Large intestine (tissue), 3 donors: ENCODE data around the gene H1-8. TPM values are rescaled to one million over a fixed set of nuclear protein-coding genes. Genes with fewer than 3 reads are reported as not detected.

Experiments used
- DNase-seq, 2 donors: peaks; one replicate each; pipeline versions ENCODE4 v3.0.0 to v3.0.0-alpha.2; 2013
- H3K27ac ChIP-seq: one replicate; pipeline ENCODE4 v1.5.1; 2013; ENCODE audit warnings: low read length
- H3K27me3 ChIP-seq: 2 replicates; pipeline ENCODE4 v1.6.1; 2013; ENCODE audit warnings: low read length; ENCODE audit not compliant: control insufficient read depth, insufficient read depth
- H3K36me3 ChIP-seq: 2 replicates; pipeline ENCODE4 v1.6.1; 2013; ENCODE audit warnings: low read length; ENCODE audit not compliant: control insufficient read depth, insufficient read depth
- H3K4me1 ChIP-seq: one replicate; pipeline ENCODE4 v1.6.1; 2013; ENCODE audit warnings: low read length; ENCODE audit not compliant: control insufficient read depth, insufficient read depth
- H3K4me3 ChIP-seq: one replicate; pipeline ENCODE4 v1.5.1; 2013; ENCODE audit warnings: low read length
- H3K9me3 ChIP-seq: one replicate; pipeline ENCODE4 v1.6.1; 2013; ENCODE audit warnings: mild to moderate bottlenecking, low read depth, low read length, moderate library complexity; ENCODE audit not compliant: control insufficient read depth
- WGBS: methylation state at CpG from one replicate; pipeline ENCODE4 v1.1.5; 2013; ENCODE audit warnings: low lambda C conversion rate; ENCODE audit not compliant: insufficient coverage; 5-methylcytosine and 5-hydroxymethylcytosine counted together
- polyA plus RNA-seq: library from polyadenylated mRNA; unstranded; fragments of 120-200 nt; gene quantifications from one replicate; pipeline ENCODE4 v1.2.1, GENCODE V29; 2013

H1-8 gene
- polyA plus RNA-seq, 1 donor: not detected

GRCh38 chr3:129583289-129583688 lies 40.3 kb downstream of the H1-8 start:
- Histone ChIP-seq H3K27ac (no peak overlapping the region), H3K36me3 (peaks cover 7% of the 10 kb centered on the region), H3K4me1 (no peaks in the 10 kb centered on the region), H3K9me3 (no peaks in the 10 kb centered on the region), H3K4me3 (no peak overlapping the region), H3K27me3 (no peaks in the 10 kb centered on the region)
- WGBS: 90% methylated on average over 4 of the region's 9 CpGs
- no peak for DNase-seq

DNA sequence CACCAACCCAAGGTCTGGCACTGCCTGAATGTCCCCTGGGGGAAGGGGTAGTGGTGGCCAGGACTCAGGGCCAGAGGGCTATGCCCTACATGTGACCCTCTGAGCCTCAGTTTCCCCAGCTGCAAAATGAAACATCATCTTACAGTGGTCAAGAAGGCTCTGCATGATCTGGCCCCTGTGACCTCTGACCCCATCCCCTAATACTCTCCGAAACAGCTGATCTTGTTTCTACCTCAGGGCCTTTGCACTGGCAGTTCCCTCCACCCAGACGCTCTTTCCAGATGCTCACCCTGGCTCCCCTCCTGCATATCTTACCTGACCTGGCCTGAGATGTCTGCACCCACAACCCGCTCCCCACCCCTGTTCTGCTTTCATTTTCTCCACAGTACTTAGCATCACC lies 41.7 kb downstream of the H1-8 start:
- Histone ChIP-seq H3K36me3 (peaks cover 7% of the 10 kb centered on the region), H3K9me3 (no peaks in the 10 kb centered on the region), H3K27ac (no peak overlapping the region), H3K4me3 (no peak overlapping the region), H3K4me1 (no peaks in the 10 kb centered on the region), H3K27me3 (no peaks in the 10 kb centered on the region)
- 100% methylated on average over 1 of the region's 3 CpGs for WGBS
- DNase-seq: no peak

- Histone ChIP-seq H3K4me1 (no peaks in the 10 kb centered on the region), H3K9me3 (no peaks in the 10 kb centered on the region), H3K27me3 (no peaks in the 10 kb centered on the region), H3K4me3 (no peak overlapping the region), H3K27ac (no peak overlapping the region), H3K36me3 (peaks cover 7% of the 10 kb centered on the region)
- 80% methylated on average over 2 of the region's 27 CpGs for WGBS
- DNase-seq: no peak
Observed at GRCh38 chr3:129585949-129586657, 43.1 kb downstream of the H1-8 start.

DNA sequence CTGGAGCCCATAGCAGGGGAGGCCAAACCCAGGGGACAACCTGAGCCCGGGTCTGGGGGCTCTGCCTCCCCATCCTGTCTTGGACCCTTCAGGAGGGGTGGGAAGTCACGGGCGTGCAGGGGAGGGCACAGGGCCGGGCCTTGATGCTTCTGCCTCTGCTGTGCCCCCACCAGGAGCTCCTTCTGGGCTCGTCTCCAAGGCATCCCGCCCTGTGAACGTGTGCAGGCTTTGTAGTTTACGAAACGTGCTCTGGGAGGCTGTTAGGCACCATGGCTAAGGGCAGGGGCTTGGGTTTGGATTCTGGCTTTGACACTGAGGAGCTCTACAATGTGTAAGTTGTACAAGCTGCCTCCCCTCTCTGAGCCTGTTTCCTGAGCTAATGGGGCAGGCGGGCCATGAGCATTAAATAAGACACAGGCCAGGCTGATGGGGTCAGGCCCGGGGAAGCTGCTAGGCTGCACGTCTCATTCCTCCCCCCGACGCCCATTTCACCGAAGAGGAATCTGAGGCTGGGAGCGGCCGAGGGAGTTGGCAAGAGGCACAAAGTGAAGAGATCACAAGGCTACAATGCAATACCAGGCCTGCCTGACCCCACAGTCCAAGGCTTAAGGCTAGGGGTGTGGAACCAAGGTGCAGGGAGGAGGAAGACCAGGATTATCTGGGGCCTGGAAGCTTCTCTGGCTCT lies 43.9 kb downstream of the H1-8 start:
- peaks cover 7% of the 10 kb centered on the region for H3K36me3 ChIP-seq
- no peaks in the 10 kb centered on the region for H3K27me3 ChIP-seq
- H3K27ac ChIP-seq: no peak overlapping the region
- DNase-seq: no peak
- H3K4me1 ChIP-seq: no peaks in the 10 kb centered on the region
- H3K4me3 ChIP-seq: no peak overlapping the region
- no CpG with 5 or more reads among the region's 17 CpGs for WGBS
- H3K9me3 ChIP-seq: no peaks in the 10 kb centered on the region

GRCh38 chr3:129587566-129588210 lies 44.7 kb downstream of the H1-8 start:
- Histone ChIP-seq H3K36me3 (peaks cover 7% of the 10 kb centered on the region), H3K27me3 (no peaks in the 10 kb centered on the region), H3K4me3 (no peak overlapping the region), H3K4me1 (peaks cover 6% of the 10 kb centered on the region), H3K27ac (no peak overlapping the region), H3K9me3 (no peaks in the 10 kb centered on the region)
- DNase-seq: no peak
- WGBS: no CpG with 5 or more reads among the region's 10 CpGs

DNA sequence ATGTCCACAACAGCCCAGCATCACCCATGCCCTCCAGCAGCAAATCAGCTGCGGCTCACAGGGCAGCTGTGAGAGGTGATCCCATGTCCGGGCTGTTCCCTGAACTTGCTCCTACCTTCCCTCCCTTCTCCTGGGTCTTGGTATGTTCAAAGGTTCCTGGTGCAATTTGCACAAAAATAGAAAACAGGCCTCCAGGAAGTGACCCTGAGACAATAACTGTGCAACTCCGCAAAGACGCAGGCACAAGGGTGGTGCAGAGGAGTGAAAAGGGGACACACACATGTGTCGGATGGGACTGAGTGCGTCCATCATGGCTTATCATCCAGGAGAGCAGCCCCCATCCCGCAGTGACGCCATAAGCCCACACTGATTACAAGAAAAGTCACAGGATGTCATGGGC lies 47.2 kb downstream of the H1-8 start:
- H3K4me1 ChIP-seq: peaks cover 26% of the 10 kb centered on the region
- no peaks in the 10 kb centered on the region for H3K9me3 ChIP-seq
- WGBS: no CpG with 5 or more reads among the region's 8 CpGs
- no peak overlapping the region for H3K27ac ChIP-seq
- H3K36me3 ChIP-seq: peaks cover 4% of the 10 kb centered on the region
- no peak overlapping the region for H3K4me3 ChIP-seq
- DNase-seq: no peak
- no peaks in the 10 kb centered on the region for H3K27me3 ChIP-seq

DNA sequence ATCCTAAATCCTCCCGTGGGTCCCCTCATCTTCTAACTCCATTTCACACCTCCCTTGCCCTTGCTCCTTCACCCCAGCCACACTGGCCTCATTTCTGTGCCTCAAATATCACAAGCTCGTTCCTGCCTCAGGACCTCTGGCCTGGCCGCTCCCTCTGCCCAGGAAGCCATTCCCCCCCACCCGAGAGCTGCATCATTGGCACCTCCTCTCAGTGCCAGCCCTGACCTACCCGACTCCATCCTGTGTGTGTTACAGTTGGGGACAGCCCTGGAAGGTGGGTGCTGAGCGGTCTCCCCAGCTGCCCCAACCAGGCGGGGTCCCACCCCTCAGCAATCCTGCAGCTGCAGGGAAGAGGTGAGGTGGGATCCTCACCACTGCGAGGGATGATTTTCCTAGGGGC lies 49.0 kb downstream of the H1-8 start:
- H3K4me3 ChIP-seq: no peak overlapping the region
- 100% methylated on average over 1 of the region's 8 CpGs for WGBS
- H3K9me3 ChIP-seq: no peaks in the 10 kb centered on the region
- H3K36me3 ChIP-seq: no peaks in the 10 kb centered on the region
- no peaks in the 10 kb centered on the region for H3K27me3 ChIP-seq
- H3K27ac ChIP-seq: no peak overlapping the region
- DNase-seq: no peak
- peaks cover 43% of the 10 kb centered on the region for H3K4me1 ChIP-seq

- WGBS: 0% methylated on average over 1 of the region's 26 CpGs
- DNase-seq: peak; percentile 42 to 52
- peak overlapping the region; percentile 4 for H3K4me3 ChIP-seq
- H3K27ac ChIP-seq: peak overlapping the region; percentile 42
- no peaks in the 10 kb centered on the region for H3K27me3 ChIP-seq
- H3K9me3 ChIP-seq: no peaks in the 10 kb centered on the region
- no peaks in the 10 kb centered on the region for H3K36me3 ChIP-seq
- H3K4me1 ChIP-seq: peaks cover 49% of the 10 kb centered on the region
Observed at GRCh38 chr3:129592381-129593131, 49.6 kb downstream of the H1-8 start.

DNA sequence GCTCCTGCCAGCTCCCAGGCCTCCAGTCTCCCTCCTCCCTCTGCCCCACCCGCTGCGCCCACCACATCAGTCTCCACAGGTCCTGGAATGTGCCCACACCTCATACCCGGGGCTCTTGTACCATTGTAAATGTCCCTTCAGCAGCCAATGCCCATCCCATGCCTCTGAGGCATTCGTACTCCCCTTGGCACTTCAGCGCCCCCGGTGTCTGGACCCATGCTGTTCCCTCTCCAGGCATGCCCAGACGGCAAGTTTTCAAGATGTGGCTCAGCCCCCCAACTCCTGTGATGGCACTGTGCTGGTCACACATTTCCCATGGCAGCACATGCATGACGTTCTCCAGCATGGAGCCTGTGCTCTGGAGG lies 50.2 kb downstream of the H1-8 start:
- no peak for DNase-seq
- H3K9me3 ChIP-seq: no peaks in the 10 kb centered on the region
- peak overlapping the region; percentile 42 for H3K27ac ChIP-seq
- 80% methylated on average over 2 of the region's 8 CpGs for WGBS
- peaks cover 56% of the 10 kb centered on the region for H3K4me1 ChIP-seq
- no peaks in the 10 kb centered on the region for H3K27me3 ChIP-seq
- H3K4me3 ChIP-seq: no peak overlapping the region
- H3K36me3 ChIP-seq: no peaks in the 10 kb centered on the region

GRCh38 chr3:129593595-129594339 lies 50.8 kb downstream of the H1-8 start:
- H3K27ac ChIP-seq: peak overlapping the region; percentile 42
- no CpG with 5 or more reads among the region's 22 CpGs for WGBS
- no peaks in the 10 kb centered on the region for H3K9me3 ChIP-seq
- H3K4me1 ChIP-seq: peaks cover 58% of the 10 kb centered on the region
- no peaks in the 10 kb centered on the region for H3K36me3 ChIP-seq
- H3K27me3 ChIP-seq: no peaks in the 10 kb centered on the region
- no peak overlapping the region for H3K4me3 ChIP-seq
- peak in 1 of 2 donors; percentile 66 for DNase-seq
